Left ventricle myocardium inferior (tissue), 1 donor: ENCODE measurements around the gene RBMX2. TPM values are rescaled to one million over a fixed set of nuclear protein-coding genes. Genes with fewer than 3 reads are reported as not detected.

Experiments
- DNase-seq: peaks from one replicate; pipeline ENCODE4 v3.0.0-alpha.2; 2020
- H3K27ac ChIP-seq: fragments of 200-600 bp; replicated peaks from 2 replicates; pipeline ENCODE4 v1.8.0; 2021
- H3K27me3 ChIP-seq: fragments of 200-600 bp; 2 replicates; pipeline ENCODE4 v1.8.0; 2021; ENCODE audit warnings: low read depth
- H3K36me3 ChIP-seq: fragments of 200-600 bp; 2 replicates; pipeline ENCODE4 v1.8.0; 2021
- H3K4me1 ChIP-seq: fragments of 200-600 bp; 2 replicates; pipeline ENCODE4 v1.8.0; 2021
- H3K4me3 ChIP-seq: fragments of 200-600 bp; 2 replicates; pipeline ENCODE4 v1.8.0; 2021; ENCODE audit warnings: mild to moderate bottlenecking, moderate library complexity
- H3K9me3 ChIP-seq: fragments of 200-600 bp; replicated peaks from 2 replicates; pipeline ENCODE4 v1.8.0; 2021
- CTCF ChIP-seq: fragments of 200-600 bp; IDR thresholded peaks from 2 replicates; pipeline ENCODE4 v1.8.0; 2021; ENCODE audit warnings: antibody characterized with exemption, mild to moderate bottlenecking, borderline replicate concordance
- intact Hi-C: fragments of 100-400 bp; cut with micrococcal nuclease; formaldehyde crosslinking; loops from one replicate; pipeline ENCODE4 v1.11.0; 2022
- total RNA-seq: library from RNA; stranded (reverse); fragmentation: NEBNext Ultra II Directional; extraction: Animal tissue kit (Norgen Biotek cat#: 25700); gene quantifications from one replicate; pipeline ENCODE4 v1.2.1, GENCODE V29; 2021
- donor health status: DM: no; HTN: yes; CAD: no; lungs with severe emphysema.

Gene RBMX2
- total RNA-seq, 1 donor from 2014 or later = 11.6 TPM

- Histone ChIP-seq H3K4me3 (no peak overlapping the region), H3K27me3 (no peaks in the 10 kb centered on the region), H3K27ac (no peak overlapping the region), H3K4me1 (no peaks in the 10 kb centered on the region), H3K36me3 (peaks cover 15% of the 10 kb centered on the region), H3K9me3 (no peaks in the 10 kb centered on the region)
- TF ChIP-seq CTCF = no peak
- DNase-seq = no peak
- intact Hi-C loops = no loop called here
Measured at GRCh38 chrX:130414800-130415199, 13.0 kb downstream of the RBMX2 start.

GRCh38 chrX:130415201-130415600, 13.4 kb downstream of the RBMX2 start:
- DNase-seq = no peak
- Histone ChIP-seq H3K4me3 (no peak overlapping the region), H3K27ac (no peak overlapping the region), H3K36me3 (peaks cover 15% of the 10 kb centered on the region), H3K9me3 (no peaks in the 10 kb centered on the region), H3K27me3 (no peaks in the 10 kb centered on the region), H3K4me1 (no peaks in the 10 kb centered on the region)
- intact Hi-C loops = no loop called here
- no peak for TF ChIP-seq CTCF

GRCh38 chrX:130416785-130417184, 15.0 kb downstream of the RBMX2 start:
- no peaks in the 10 kb centered on the region for H3K9me3 ChIP-seq
- no peak overlapping the region for H3K27ac ChIP-seq
- H3K36me3 ChIP-seq = peaks cover 6% of the 10 kb centered on the region
- intact Hi-C loops = no loop called here
- no peak for TF ChIP-seq CTCF
- H3K4me3 ChIP-seq = no peak overlapping the region
- no peaks in the 10 kb centered on the region for H3K27me3 ChIP-seq
- no peaks in the 10 kb centered on the region for H3K4me1 ChIP-seq
- DNase-seq = no peak

GRCh38 chrX:130418066-130418465, 16.3 kb downstream of the RBMX2 start:
- no peaks in the 10 kb centered on the region for H3K27me3 ChIP-seq
- no peak overlapping the region for H3K4me3 ChIP-seq
- no peak for DNase-seq
- H3K36me3 ChIP-seq = no peaks in the 10 kb centered on the region
- no peaks in the 10 kb centered on the region for H3K4me1 ChIP-seq
- H3K9me3 ChIP-seq = no peaks in the 10 kb centered on the region
- intact Hi-C loops = no loop called here
- TF ChIP-seq CTCF = no peak
- no peak overlapping the region for H3K27ac ChIP-seq

GRCh38 chrX:130418740-130419139, 17.0 kb downstream of the RBMX2 start:
- no peaks in the 10 kb centered on the region for H3K36me3 ChIP-seq
- H3K9me3 ChIP-seq = no peaks in the 10 kb centered on the region
- H3K4me1 ChIP-seq = no peaks in the 10 kb centered on the region
- intact Hi-C loops = no loop called here
- TF ChIP-seq CTCF = no peak
- H3K27me3 ChIP-seq = no peaks in the 10 kb centered on the region
- H3K4me3 ChIP-seq = no peak overlapping the region
- no peak overlapping the region for H3K27ac ChIP-seq
- DNase-seq = no peak

- no peak for TF ChIP-seq CTCF
- intact Hi-C loops = no loop called here
- Histone ChIP-seq H3K27me3 (no peaks in the 10 kb centered on the region), H3K36me3 (no peaks in the 10 kb centered on the region), H3K4me3 (no peak overlapping the region), H3K4me1 (no peaks in the 10 kb centered on the region), H3K27ac (no peak overlapping the region), H3K9me3 (no peaks in the 10 kb centered on the region)
- no peak for DNase-seq
Measured at GRCh38 chrX:130419263-130419662, 17.5 kb downstream of the RBMX2 start.
